ENCODE data around the gene ZNF770.

DNA sequence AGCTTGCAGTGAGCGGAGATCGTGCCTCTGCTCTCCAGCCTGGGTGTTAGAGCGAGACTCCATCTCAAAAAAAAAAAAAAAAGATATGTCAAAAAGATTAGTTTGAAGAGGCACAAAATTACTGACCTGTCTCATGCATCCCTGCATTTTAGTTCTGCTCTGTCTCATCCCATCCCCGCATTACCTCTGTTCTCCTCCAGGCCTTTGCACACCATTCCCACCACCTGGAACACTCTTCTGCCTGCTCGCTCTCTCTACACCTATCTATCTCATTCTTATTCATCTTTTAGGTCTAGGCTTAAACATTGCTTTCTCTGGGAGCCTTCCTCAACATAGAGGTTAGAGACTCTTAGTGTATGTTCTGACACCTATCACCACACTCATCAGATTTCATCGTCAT lies 32.9 kb upstream of the ZNF770 start:
- TF ChIP-seq, protein P1, sequence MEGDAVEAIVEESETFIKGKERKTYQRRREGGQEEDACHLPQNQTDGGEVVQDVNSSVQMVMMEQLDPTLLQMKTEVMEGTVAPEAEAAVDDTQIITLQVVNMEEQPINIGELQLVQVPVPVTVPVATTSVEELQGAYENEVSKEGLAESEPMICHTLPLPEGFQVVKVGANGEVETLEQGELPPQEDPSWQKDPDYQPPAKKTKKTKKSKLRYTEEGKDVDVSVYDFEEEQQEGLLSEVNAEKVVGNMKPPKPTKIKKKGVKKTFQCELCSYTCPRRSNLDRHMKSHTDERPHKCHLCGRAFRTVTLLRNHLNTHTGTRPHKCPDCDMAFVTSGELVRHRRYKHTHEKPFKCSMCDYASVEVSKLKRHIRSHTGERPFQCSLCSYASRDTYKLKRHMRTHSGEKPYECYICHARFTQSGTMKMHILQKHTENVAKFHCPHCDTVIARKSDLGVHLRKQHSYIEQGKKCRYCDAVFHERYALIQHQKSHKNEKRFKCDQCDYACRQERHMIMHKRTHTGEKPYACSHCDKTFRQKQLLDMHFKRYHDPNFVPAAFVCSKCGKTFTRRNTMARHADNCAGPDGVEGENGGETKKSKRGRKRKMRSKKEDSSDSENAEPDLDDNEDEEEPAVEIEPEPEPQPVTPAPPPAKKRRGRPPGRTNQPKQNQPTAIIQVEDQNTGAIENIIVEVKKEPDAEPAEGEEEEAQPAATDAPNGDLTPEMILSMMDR (IDR thresholded peaks at IDR 0.05): no peak
- TF ChIP-seq POLR2A (IDR thresholded peaks at IDR 0.05): no peak
- no peak for TF ChIP-seq POLR2AphosphoS5 (IDR thresholded peaks at IDR 0.05)
- no peak for TF ChIP-seq EP300 (IDR thresholded peaks at IDR 0.05)
